HFF-Myc (cell line): Measurements from ENCODE around the gene UPF3B.

ENCODE experiments used
- DNase-seq: peaks from one replicate; pipeline ENCODE4 v3.0.0-alpha.2; 2011; ENCODE audit warnings: low read depth; ENCODE audit errors: extremely low read depth
- H3K4me3 ChIP-seq: replicated peaks from 2 replicates; pipeline ENCODE4 v1.5.1; 2011; ENCODE audit warnings: low read depth, mild to moderate bottlenecking, control low read depth, low read length
- TF ChIP-seq, protein P1 (sequence below): IDR thresholded peaks from 2 replicates; pipeline ENCODE4 v1.5.1; 2012; ENCODE audit warnings: mild to moderate bottlenecking, low read depth, low read length, control low read depth; ENCODE audit errors: missing control alignments

The UPF3B gene

GRCh38 chrX:119885554-119886428 lies 33.0 kb upstream of the UPF3B start:
- TF ChIP-seq, protein P1, sequence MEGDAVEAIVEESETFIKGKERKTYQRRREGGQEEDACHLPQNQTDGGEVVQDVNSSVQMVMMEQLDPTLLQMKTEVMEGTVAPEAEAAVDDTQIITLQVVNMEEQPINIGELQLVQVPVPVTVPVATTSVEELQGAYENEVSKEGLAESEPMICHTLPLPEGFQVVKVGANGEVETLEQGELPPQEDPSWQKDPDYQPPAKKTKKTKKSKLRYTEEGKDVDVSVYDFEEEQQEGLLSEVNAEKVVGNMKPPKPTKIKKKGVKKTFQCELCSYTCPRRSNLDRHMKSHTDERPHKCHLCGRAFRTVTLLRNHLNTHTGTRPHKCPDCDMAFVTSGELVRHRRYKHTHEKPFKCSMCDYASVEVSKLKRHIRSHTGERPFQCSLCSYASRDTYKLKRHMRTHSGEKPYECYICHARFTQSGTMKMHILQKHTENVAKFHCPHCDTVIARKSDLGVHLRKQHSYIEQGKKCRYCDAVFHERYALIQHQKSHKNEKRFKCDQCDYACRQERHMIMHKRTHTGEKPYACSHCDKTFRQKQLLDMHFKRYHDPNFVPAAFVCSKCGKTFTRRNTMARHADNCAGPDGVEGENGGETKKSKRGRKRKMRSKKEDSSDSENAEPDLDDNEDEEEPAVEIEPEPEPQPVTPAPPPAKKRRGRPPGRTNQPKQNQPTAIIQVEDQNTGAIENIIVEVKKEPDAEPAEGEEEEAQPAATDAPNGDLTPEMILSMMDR: no peak
- no peak overlapping the region for H3K4me3 ChIP-seq
- DNase-seq: no peak

GRCh38 chrX:119880552-119881437 lies 28.0 kb upstream of the UPF3B start:
- TF ChIP-seq, protein P1: peak; percentile 66
- peak; percentile 30 for DNase-seq
- no peak overlapping the region for H3K4me3 ChIP-seq

GRCh38 chrX:119880076-119880475 lies 27.3 kb upstream of the UPF3B start:
- H3K4me3 ChIP-seq: no peak overlapping the region
- TF ChIP-seq, protein P1: no peak
- no peak for DNase-seq

DNA sequence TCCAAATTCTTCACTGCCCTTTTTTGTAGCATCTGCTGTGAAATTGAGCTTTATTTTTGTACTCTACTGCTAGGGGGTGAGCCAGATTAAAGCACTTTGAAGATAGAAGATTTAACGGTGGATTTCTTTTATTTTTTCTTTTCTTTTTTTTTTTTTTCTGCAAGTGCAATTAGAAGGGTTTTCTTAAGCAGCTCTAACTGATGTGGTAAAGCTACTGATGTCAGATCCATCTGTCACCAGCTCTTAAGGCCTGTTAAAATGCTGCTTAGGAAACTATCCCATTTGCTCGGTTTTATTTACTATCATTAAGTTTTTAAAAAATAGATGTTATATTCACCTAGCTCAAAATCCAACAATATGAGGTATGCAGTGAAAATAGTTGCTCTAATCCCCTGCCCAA lies 26.0 kb upstream of the UPF3B start:
- H3K4me3 ChIP-seq: no peak overlapping the region
- DNase-seq: no peak
- TF ChIP-seq, protein P1: no peak

DNA sequence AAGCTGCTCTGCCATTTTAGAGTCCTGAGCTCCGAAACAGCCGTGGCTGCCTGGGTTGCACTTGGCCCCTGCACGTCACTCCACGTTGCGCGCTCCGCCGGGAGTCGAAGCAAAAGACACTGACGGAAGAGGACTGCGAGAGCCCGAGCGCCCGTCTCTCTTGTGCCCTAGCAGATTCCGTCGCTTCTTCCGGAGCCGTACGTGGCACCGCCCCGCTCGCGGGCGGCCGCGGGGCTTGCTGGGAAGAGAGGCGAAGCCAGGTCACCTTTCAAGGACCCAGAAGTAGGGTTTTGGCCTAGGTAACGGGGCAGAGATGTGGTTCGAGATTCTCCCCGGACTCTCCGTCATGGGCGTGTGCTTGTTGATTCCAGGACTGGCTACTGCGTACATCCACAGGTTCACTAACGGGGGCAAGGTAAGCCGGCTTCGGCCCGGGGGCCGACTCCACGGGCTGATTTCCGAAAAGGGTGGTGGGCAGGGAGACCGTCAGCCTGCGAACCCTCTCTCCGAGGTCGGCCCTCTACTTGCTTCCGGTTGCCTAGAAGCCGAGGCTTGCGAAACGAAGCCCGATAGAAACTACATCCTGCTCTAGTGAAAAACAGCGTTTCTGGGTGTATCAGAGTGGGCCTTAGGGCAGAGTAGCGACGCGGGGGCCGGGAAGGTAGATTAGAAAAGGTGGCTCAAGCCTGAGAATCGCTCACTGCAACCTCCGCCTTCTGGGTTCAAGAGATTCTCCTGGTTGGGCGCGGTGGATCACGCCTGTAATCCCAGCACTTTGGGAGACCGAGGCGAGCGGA lies 19.0 kb upstream of the UPF3B start, which contains the start of the genes NDUFA1 and RNF113A:
Gene NDUFA1, plus strand, starts transcription at position 234 of the 797 bp plus-strand sequence. Its CDS starts 80 bp downstream, at position 314.
Gene RNF113A, minus strand, starts transcription at position 135 of the 797 bp plus-strand sequence. Its CDS starts 120 bp downstream, at position 15.
- H3K4me3 ChIP-seq: peak within 1 kb of the TSS; percentile 73

More for the DNA sequence above, 19.0 kb upstream of the UPF3B start, which contains the start of the genes NDUFA1 and RNF113A:
- TF ChIP-seq, protein P1: no peak
- peak; percentile 27 for DNase-seq
